GM23338 (cell line): ENCODE results near the gene AKIRIN2. TPM values are rescaled to one million over a fixed set of nuclear protein-coding genes. Genes with fewer than 3 reads are reported as not detected.

Experiments
- ATAC-seq: fragments of 200-7000 bp; cut with Tn5 transposase; 3 replicates; pipeline ENCODE4 v1.9.1; 2020
- DNase-seq: peaks from one replicate; pipeline ENCODE4 v3.0.0-alpha.2; 2015; ENCODE audit warnings: low spot score
- H2AFZ ChIP-seq: fragments of 200-600 bp; sonication (generic); 2 replicates; pipeline ENCODE4 v1.8.0; 2016; ENCODE audit warnings: antibody characterized with exemption, mild to moderate bottlenecking, moderate library complexity
- H3F3A ChIP-seq: fragments of 200-600 bp; sonication (generic); replicated peaks from 2 replicates; pipeline ENCODE4 v1.8.0; 2017; ENCODE audit warnings: antibody characterized with exemption, mixed run types, low read depth
- H3K27ac ChIP-seq: fragments of 200-600 bp; sonication (generic); 2 replicates; pipeline ENCODE4 v1.6.1; 2016; ENCODE audit warnings: low read depth
- H3K27me3 ChIP-seq: fragments of 200-600 bp; sonication (generic); 2 replicates; pipeline ENCODE4 v1.8.0; 2016; ENCODE audit warnings: mild to moderate bottlenecking, mixed run types, moderate library complexity; ENCODE audit not compliant: insufficient read depth
- H3K36me3 ChIP-seq: fragments of 200-600 bp; sonication (generic); 2 replicates; pipeline ENCODE4 v1.8.0; 2016; ENCODE audit warnings: mild to moderate bottlenecking; ENCODE audit not compliant: insufficient read depth
- H3K4me1 ChIP-seq: fragments of 200-600 bp; sonication (generic); 2 replicates; pipeline ENCODE4 v1.8.0; 2016; ENCODE audit warnings: mild to moderate bottlenecking, moderate library complexity; ENCODE audit not compliant: insufficient read depth
- H3K4me2 ChIP-seq: fragments of 200-600 bp; sonication (generic); 2 replicates; pipeline ENCODE4 v1.7.1; 2017; ENCODE audit warnings: mixed run types
- H3K4me3 ChIP-seq: fragments of 200-600 bp; sonication (generic); 2 replicates; pipeline ENCODE4 v1.6.1; 2016; ENCODE audit warnings: mixed run types
- H3K79me2 ChIP-seq: fragments of 200-600 bp; sonication (generic); replicated peaks from 2 replicates; pipeline ENCODE4 v1.8.0; 2017; ENCODE audit warnings: mild to moderate bottlenecking; ENCODE audit not compliant: insufficient read depth
- H3K9me2 ChIP-seq: fragments of 200-600 bp; sonication (generic); 2 replicates; pipeline ENCODE4 v1.8.0; 2017; ENCODE audit not compliant: insufficient read depth
- H4K20me1 ChIP-seq: fragments of 200-600 bp; sonication (generic); replicated peaks from 2 replicates; pipeline ENCODE4 v1.8.0; 2017; ENCODE audit warnings: mild to moderate bottlenecking; ENCODE audit not compliant: insufficient read depth
- H3K27ac Mint-ChIP-seq: 2 replicates; pipeline ENCODE4 v1.8.0; 2020; ENCODE audit warnings: inconsistent platforms, mild to moderate bottlenecking, moderate library complexity, mixed read lengths
- H3K27me3 Mint-ChIP-seq: 3 replicates; pipeline ENCODE4 v1.8.0; 2022; ENCODE audit warnings: low read depth, mild to moderate bottlenecking, moderate library complexity, mixed read lengths, inconsistent platforms; ENCODE audit not compliant: insufficient read depth, poor library complexity
- H3K36me3 Mint-ChIP-seq: 3 replicates; pipeline ENCODE4 v1.8.0; 2021; ENCODE audit warnings: low read depth, mild to moderate bottlenecking, inconsistent platforms, moderate library complexity, mixed read lengths
- H3K4me1 Mint-ChIP-seq: 3 replicates; pipeline ENCODE4 v1.8.0; 2020; ENCODE audit warnings: mild to moderate bottlenecking, inconsistent platforms, mixed read lengths
- H3K4me3 Mint-ChIP-seq: 3 replicates; pipeline ENCODE4 v1.8.0; 2021; ENCODE audit warnings: moderate library complexity, mild to moderate bottlenecking, inconsistent platforms, mixed read lengths
- H3K9me3 Mint-ChIP-seq: 3 replicates; pipeline ENCODE4 v1.8.0; 2020; ENCODE audit warnings: moderate library complexity, mild to moderate bottlenecking, inconsistent platforms, mixed read lengths
- CREB1 ChIP-seq: fragments of 250-450 bp; sonication (Bioruptor Pico); IDR thresholded peaks from 2 replicates; pipeline ENCODE4 v1.5.0; 2020; ENCODE audit warnings: low read depth, mild to moderate bottlenecking, moderate library complexity
- EZH2 ChIP-seq: fragments of 200-600 bp; sonication (generic); IDR thresholded peaks from one replicate; pipeline ENCODE4 v1.8.0; 2017; ENCODE audit warnings: antibody characterized with exemption, mild to moderate bottlenecking, low read depth; ENCODE audit not compliant: unreplicated experiment
- EZH2phosphoT487 ChIP-seq: fragments of 200-600 bp; sonication (generic); IDR thresholded peaks from one replicate; pipeline ENCODE4 v1.8.1; 2018; ENCODE audit warnings: antibody characterized with exemption; ENCODE audit not compliant: unreplicated experiment
- JUNB ChIP-seq: IDR thresholded peaks from one replicate; pipeline ENCODE4 v1.6.1; 2016; ENCODE audit warnings: antibody characterized with exemption; ENCODE audit not compliant: unreplicated experiment
- NANOG ChIP-seq: IDR thresholded peaks from 2 replicates; pipeline ENCODE4 v1.6.1; 2016; ENCODE audit warnings: antibody characterized with exemption, borderline replicate concordance
- POLR2AphosphoS5 ChIP-seq: IDR thresholded peaks from 2 replicates; pipeline ENCODE4 v1.6.1; 2016; ENCODE audit warnings: antibody characterized with exemption, low read depth
- STAT1 ChIP-seq: IDR thresholded peaks from one replicate; pipeline ENCODE4 v1.6.1; 2016; ENCODE audit warnings: antibody characterized with exemption; ENCODE audit not compliant: unreplicated experiment
- ZNF114 ChIP-seq: fragments of 250-450 bp; sonication (Bioruptor Pico); IDR thresholded peaks from 2 replicates; pipeline ENCODE4 v1.5.0; 2020; ENCODE audit warnings: mild to moderate bottlenecking, moderate library complexity
- ZNF331 ChIP-seq: fragments of 250-450 bp; sonication (Bioruptor Pico); IDR thresholded peaks from 2 replicates; pipeline ENCODE4 v1.5.0; 2020; ENCODE audit warnings: low read depth, mild to moderate bottlenecking, moderate library complexity
- polyA plus RNA-seq: library from polyadenylated mRNA; unstranded; fragments of >200 nt; fragmentation: Nextera tagmentation; extraction: Ambion mirVana; gene quantifications from 2 replicates; pipeline ENCODE4 v1.2.1, GENCODE V29; 2016
- total RNA-seq: library from RNA; depleted of rRNA; stranded (reverse); fragments of >200 nt; shearing (Covaris generic); gene quantifications from 2 replicates; pipeline ENCODE4 v1.2.3, GENCODE V29; 2014
- TF ChIP-seq, protein P1 (sequence below): IDR thresholded peaks from 2 replicates; pipeline ENCODE4 v1.6.1; 2016; ENCODE audit warnings: antibody characterized with exemption
- TF ChIP-seq, protein P2 (sequence below), 2 experiments: fragments of 200-600 bp in 1 of 2; sonication (generic) in 1 of 2; conservative IDR thresholded peaks; 2 replicates each; pipeline versions ENCODE4 v1.5.1 to v1.6.1; 2016 to 2017; ENCODE audit warnings: antibody characterized with exemption in 2 of 2, low read depth in 2 of 2, mild to moderate bottlenecking in 2 of 2, moderate library complexity in 1 of 2
- TF ChIP-seq, protein P3 (sequence below): IDR thresholded peaks from one replicate; pipeline ENCODE4 v1.6.1; 2018; ENCODE audit warnings: antibody characterized with exemption; ENCODE audit not compliant: unreplicated experiment
- TF ChIP-seq, protein P4 (sequence below): fragments of 250-450 bp; sonication (Bioruptor Pico); IDR thresholded peaks from 2 replicates; pipeline ENCODE4 v1.5.0; 2020; ENCODE audit warnings: mild to moderate bottlenecking, moderate library complexity

AKIRIN2 gene
- total and polyA plus RNA-seq, 2 experiments from 2014 or later = 62.1 to 98.1 TPM

DNA sequence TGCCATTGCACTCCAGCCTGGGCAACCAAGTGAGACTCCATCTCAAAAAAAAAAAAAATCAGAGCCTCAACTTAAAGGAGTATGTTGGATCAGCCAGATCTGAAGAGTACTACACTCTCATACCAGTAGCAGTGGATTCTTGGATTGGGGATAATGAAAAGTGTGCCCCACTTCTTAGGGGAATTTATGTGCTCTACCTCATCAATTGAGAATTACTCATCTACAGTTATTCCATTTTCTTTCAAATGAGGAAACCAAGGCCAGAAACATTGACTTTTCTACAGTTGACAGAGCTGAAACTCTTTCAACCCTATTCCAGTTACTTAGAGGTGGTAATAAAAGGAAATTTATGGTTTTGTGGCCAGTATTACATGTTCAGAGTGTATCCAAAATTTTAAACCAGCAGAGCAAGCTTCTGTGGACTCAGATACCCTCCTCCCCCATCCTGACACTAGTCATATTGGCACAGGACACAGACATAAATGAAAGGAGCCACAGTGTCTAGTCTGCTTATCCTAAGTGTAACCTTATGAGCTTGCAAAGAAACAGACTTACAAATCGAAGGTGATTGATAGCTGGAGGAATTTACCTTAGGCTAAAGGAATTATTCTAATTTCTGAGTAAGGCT is 60.9 kb downstream of the AKIRIN2 start:
- Histone ChIP-seq H3K27ac (no peak overlapping the region), H3K79me2 (no peaks in the 10 kb centered on the region), H3K4me1 (peaks cover 13% of the 10 kb centered on the region), H4K20me1 (no peaks in the 10 kb centered on the region), H3K36me3 (peaks cover 10% of the 10 kb centered on the region), H2AFZ (no peak overlapping the region), H3K4me3 (no peak overlapping the region), H3K27me3 (no peaks in the 10 kb centered on the region), H3K4me2 (no peak overlapping the region), H3F3A (no peaks in the 10 kb centered on the region), H3K9me2 (no peaks in the 10 kb centered on the region)
- no peak for ATAC-seq
- no peak for DNase-seq
- no peaks in the 10 kb centered on the region for H3K9me3 Mint-ChIP-seq
- H3K27ac Mint-ChIP-seq = no peak overlapping the region
- H3K27me3 Mint-ChIP-seq = peaks cover 8% of the 10 kb centered on the region
- peaks cover 34% of the 10 kb centered on the region; the same call in 2 of the 3 replicates for H3K36me3 Mint-ChIP-seq
- H3K4me1 Mint-ChIP-seq = peaks cover 10% of the 10 kb centered on the region
- H3K4me3 Mint-ChIP-seq = no peak overlapping the region
- no peak for TF ChIP-seq POLR2AphosphoS5
- TF ChIP-seq, protein P1, sequence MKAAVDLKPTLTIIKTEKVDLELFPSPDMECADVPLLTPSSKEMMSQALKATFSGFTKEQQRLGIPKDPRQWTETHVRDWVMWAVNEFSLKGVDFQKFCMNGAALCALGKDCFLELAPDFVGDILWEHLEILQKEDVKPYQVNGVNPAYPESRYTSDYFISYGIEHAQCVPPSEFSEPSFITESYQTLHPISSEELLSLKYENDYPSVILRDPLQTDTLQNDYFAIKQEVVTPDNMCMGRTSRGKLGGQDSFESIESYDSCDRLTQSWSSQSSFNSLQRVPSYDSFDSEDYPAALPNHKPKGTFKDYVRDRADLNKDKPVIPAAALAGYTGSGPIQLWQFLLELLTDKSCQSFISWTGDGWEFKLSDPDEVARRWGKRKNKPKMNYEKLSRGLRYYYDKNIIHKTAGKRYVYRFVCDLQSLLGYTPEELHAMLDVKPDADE = no peak
- TF ChIP-seq JUNB = no peak
- no peak for TF ChIP-seq EZH2phosphoT487
- TF ChIP-seq, protein P2, sequence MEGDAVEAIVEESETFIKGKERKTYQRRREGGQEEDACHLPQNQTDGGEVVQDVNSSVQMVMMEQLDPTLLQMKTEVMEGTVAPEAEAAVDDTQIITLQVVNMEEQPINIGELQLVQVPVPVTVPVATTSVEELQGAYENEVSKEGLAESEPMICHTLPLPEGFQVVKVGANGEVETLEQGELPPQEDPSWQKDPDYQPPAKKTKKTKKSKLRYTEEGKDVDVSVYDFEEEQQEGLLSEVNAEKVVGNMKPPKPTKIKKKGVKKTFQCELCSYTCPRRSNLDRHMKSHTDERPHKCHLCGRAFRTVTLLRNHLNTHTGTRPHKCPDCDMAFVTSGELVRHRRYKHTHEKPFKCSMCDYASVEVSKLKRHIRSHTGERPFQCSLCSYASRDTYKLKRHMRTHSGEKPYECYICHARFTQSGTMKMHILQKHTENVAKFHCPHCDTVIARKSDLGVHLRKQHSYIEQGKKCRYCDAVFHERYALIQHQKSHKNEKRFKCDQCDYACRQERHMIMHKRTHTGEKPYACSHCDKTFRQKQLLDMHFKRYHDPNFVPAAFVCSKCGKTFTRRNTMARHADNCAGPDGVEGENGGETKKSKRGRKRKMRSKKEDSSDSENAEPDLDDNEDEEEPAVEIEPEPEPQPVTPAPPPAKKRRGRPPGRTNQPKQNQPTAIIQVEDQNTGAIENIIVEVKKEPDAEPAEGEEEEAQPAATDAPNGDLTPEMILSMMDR (conservative IDR thresholded peaks at IDR 0.05; ENCODE audit: low read depth in 2 of 2) = no peak
- TF ChIP-seq, protein P3, sequence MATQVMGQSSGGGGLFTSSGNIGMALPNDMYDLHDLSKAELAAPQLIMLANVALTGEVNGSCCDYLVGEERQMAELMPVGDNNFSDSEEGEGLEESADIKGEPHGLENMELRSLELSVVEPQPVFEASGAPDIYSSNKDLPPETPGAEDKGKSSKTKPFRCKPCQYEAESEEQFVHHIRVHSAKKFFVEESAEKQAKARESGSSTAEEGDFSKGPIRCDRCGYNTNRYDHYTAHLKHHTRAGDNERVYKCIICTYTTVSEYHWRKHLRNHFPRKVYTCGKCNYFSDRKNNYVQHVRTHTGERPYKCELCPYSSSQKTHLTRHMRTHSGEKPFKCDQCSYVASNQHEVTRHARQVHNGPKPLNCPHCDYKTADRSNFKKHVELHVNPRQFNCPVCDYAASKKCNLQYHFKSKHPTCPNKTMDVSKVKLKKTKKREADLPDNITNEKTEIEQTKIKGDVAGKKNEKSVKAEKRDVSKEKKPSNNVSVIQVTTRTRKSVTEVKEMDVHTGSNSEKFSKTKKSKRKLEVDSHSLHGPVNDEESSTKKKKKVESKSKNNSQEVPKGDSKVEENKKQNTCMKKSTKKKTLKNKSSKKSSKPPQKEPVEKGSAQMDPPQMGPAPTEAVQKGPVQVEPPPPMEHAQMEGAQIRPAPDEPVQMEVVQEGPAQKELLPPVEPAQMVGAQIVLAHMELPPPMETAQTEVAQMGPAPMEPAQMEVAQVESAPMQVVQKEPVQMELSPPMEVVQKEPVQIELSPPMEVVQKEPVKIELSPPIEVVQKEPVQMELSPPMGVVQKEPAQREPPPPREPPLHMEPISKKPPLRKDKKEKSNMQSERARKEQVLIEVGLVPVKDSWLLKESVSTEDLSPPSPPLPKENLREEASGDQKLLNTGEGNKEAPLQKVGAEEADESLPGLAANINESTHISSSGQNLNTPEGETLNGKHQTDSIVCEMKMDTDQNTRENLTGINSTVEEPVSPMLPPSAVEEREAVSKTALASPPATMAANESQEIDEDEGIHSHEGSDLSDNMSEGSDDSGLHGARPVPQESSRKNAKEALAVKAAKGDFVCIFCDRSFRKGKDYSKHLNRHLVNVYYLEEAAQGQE = no peak
- no peak for TF ChIP-seq NANOG
- no peak for TF ChIP-seq EZH2
- TF ChIP-seq ZNF331 (CRISPR knock-in tag) = no peak
- TF ChIP-seq STAT1 = no peak
- no peak for TF ChIP-seq ZNF114
- no peak for TF ChIP-seq CREB1 (CRISPR knock-in tag)
- TF ChIP-seq, protein P4, sequence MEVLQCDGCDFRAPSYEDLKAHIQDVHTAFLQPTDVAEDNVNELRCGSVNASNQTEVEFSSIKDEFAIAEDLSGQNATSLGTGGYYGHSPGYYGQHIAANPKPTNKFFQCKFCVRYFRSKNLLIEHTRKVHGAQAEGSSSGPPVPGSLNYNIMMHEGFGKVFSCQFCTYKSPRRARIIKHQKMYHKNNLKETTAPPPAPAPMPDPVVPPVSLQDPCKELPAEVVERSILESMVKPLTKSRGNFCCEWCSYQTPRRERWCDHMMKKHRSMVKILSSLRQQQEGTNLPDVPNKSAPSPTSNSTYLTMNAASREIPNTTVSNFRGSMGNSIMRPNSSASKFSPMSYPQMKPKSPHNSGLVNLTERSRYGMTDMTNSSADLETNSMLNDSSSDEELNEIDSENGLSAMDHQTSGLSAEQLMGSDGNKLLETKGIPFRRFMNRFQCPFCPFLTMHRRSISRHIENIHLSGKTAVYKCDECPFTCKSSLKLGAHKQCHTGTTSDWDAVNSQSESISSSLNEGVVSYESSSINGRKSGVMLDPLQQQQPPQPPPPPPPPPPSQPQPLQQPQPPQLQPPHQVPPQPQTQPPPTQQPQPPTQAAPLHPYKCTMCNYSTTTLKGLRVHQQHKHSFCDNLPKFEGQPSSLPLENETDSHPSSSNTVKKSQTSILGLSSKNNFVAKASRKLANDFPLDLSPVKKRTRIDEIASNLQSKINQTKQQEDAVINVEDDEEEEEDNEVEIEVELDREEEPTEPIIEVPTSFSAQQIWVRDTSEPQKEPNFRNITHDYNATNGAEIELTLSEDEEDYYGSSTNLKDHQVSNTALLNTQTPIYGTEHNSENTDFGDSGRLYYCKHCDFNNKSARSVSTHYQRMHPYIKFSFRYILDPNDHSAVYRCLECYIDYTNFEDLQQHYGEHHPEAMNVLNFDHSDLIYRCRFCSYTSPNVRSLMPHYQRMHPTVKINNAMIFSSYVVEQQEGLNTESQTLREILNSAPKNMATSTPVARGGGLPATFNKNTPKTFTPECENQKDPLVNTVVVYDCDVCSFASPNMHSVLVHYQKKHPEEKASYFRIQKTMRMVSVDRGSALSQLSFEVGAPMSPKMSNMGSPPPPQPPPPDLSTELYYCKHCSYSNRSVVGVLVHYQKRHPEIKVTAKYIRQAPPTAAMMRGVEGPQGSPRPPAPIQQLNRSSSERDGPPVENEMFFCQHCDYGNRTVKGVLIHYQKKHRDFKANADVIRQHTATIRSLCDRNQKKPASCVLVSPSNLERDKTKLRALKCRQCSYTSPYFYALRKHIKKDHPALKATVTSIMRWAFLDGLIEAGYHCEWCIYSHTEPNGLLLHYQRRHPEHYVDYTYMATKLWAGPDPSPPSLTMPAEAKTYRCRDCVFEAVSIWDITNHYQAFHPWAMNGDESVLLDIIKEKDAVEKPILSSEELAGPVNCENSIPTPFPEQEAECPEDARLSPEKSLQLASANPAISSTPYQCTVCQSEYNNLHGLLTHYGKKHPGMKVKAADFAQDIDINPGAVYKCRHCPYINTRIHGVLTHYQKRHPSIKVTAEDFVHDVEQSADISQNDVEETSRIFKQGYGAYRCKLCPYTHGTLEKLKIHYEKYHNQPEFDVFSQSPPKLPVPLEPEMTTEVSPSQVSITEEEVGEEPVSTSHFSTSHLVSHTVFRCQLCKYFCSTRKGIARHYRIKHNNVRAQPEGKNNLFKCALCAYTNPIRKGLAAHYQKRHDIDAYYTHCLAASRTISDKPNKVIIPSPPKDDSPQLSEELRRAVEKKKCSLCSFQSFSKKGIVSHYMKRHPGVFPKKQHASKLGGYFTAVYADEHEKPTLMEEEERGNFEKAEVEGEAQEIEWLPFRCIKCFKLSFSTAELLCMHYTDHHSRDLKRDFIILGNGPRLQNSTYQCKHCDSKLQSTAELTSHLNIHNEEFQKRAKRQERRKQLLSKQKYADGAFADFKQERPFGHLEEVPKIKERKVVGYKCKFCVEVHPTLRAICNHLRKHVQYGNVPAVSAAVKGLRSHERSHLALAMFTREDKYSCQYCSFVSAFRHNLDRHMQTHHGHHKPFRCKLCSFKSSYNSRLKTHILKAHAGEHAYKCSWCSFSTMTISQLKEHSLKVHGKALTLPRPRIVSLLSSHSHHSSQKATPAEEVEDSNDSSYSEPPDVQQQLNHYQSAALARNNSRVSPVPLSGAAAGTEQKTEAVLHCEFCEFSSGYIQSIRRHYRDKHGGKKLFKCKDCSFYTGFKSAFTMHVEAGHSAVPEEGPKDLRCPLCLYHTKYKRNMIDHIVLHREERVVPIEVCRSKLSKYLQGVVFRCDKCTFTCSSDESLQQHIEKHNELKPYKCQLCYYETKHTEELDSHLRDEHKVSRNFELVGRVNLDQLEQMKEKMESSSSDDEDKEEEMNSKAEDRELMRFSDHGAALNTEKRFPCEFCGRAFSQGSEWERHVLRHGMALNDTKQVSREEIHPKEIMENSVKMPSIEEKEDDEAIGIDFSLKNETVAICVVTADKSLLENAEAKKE (CRISPR knock-in tag) = no peak
